Measurements from ENCODE around the gene ACTN1. TPM values are rescaled to one million over a fixed set of nuclear protein-coding genes. Genes with fewer than 3 reads are reported as not detected.
A peak's percentile ranks its signal among the peaks of the same experiment; 100 is the strongest.

The ACTN1 gene
- total and polyA plus RNA-seq, 2 of the 8 experiments (the other 6 are each of a cell fraction or from before 2014, with no cell fraction given) = 236 to 262 TPM

GRCh38 chr14:68927089-68927488, 52.0 kb downstream of the ACTN1 start:
- Histone ChIP-seq H2AFZ (ENCODE audit: low read length) (no peak overlapping the region), H4K5ac (ENCODE audit: insufficient read length, low read depth, low read length) (no peak overlapping the region), H4K91ac (replicated peaks; ENCODE audit: insufficient read length, low read length) (no peak overlapping the region), H3K4me1 (replicated peaks in 1 of 4; ENCODE audit: control insufficient read depth in 3 of 4, insufficient read depth in 4 of 4, low read length in 3 of 4) (peaks cover 0 to 9% (median 6%) of the 10 kb centered on the region in 4 experiments; a peak in 5 of 7 replicates), H3K14ac (ENCODE audit: insufficient read length) (no peak overlapping the region), H3K23me2 (ENCODE audit: low read depth, low read length) (no peaks in the 10 kb centered on the region), H2BK12ac (ENCODE audit: low read depth, low read length) (no peak overlapping the region), H4K8ac (ENCODE audit: extremely low read depth, insufficient read depth, low read length) (peak overlapping the region; percentile 16; the same call in 1 of the 2 replicates), H2BK20ac (ENCODE audit: low read length) (no peak overlapping the region), H3K18ac (ENCODE audit: extremely low read depth, low read length) (no peak overlapping the region), H3K56ac (replicated peaks; ENCODE audit: insufficient read length, low read depth, low read length) (no peak overlapping the region), H4K20me1 (replicated peaks in 1 of 2; ENCODE audit: control insufficient read depth in 1 of 2, insufficient read depth in 2 of 2, low read length in 2 of 2) (peaks cover 23 to 26% of the 10 kb centered on the region in 2 experiments), H3K27me3 (replicated peaks in 1 of 4; ENCODE audit: control insufficient read depth in 3 of 4, extremely low read depth in 1 of 4, insufficient read depth in 3 of 4, low read length in 3 of 4) (no peaks in the 10 kb centered on the region), H3K9ac (replicated peaks in 1 of 4; ENCODE audit: extremely low read depth in 1 of 4, low read depth in 3 of 4, low read length in 3 of 4) (no peak overlapping the region), H3K4me3 (ENCODE audit: extremely low read depth in 1 of 4, insufficient read depth in 2 of 4, low read depth in 3 of 4, low read length in 4 of 4) (no peak overlapping the region), H3K27ac (ENCODE audit: low read depth, low read length) (no peak overlapping the region), H3K4me2 (ENCODE audit: insufficient read depth in 1 of 2, low read depth in 2 of 2, low read length in 2 of 2) (no peak overlapping the region), H3K9me3 (ENCODE audit: insufficient read depth in 2 of 2, low read depth in 1 of 2, low read length in 1 of 2) (no peaks in the 10 kb centered on the region), H3K4ac (replicated peaks; ENCODE audit: insufficient read length, low read depth, low read length) (no peak overlapping the region), H2BK120ac (replicated peaks; ENCODE audit: low read depth, low read length) (no peak overlapping the region), H2AK5ac (ENCODE audit: low read depth, low read length) (peak overlapping the region; percentile 57; the same call in 1 of the 2 replicates), H2BK5ac (ENCODE audit: low read depth, low read length) (no peak overlapping the region; the same call in 1 of the 2 replicates), H3K23ac (ENCODE audit: insufficient read length) (no peak overlapping the region), H2BK15ac (ENCODE audit: low read length) (no peak overlapping the region), H3K36me3 (ENCODE audit: control insufficient read depth in 2 of 4, insufficient read depth in 4 of 4, low read length in 3 of 4) (peaks cover 0 to 16% (median 2%) of the 10 kb centered on the region in 4 experiments; a peak in 3 of 8 replicates), H3K79me1 (ENCODE audit: low read depth, low read length) (peaks cover 27% of the 10 kb centered on the region), H3K79me2 (ENCODE audit: control insufficient read depth in 1 of 2, insufficient read depth in 2 of 2, low read length in 2 of 2) (peaks cover 8 to 91% of the 10 kb centered on the region in 2 experiments)
- ChIA-PET CTCF (ENCODE audit: partially characterized antibody) (interaction anchor here (0.7 to 22.6 kb wide), 22 partner anchors 8 to 174 kb away, joined by 3 to 291 read pairs (median 5); no protein-coding TSS in a partner anchor), POLR2A (ENCODE audit: partially characterized antibody) (interaction anchor here (1.1 to 3.2 kb wide), 5 partner anchors 8 to 134 kb away, joined by 3 to 10 read pairs (median 5); partner anchors contain the start of gene ZFP36L1)
- WGBS, 2 experiments (ENCODE audit: extremely low coverage in 1 of 2, insufficient coverage in 1 of 2, insufficient read length in 1 of 2, insufficient replicate concordance in 2 of 2, low coverage in 1 of 2, low lambda C conversion rate in 2 of 2, missing lambda C conversion rate in 1 of 2) = 95% methylated on average over 3 of the region's 3 CpGs; no CpG with 5 or more reads in 1 of the 2 experiments
- FAIRE-seq (peak; percentile 39), DNase-seq (ENCODE audit: low read depth in 1 of 2, low spot score in 2 of 2) (no peak)
- TF ChIP-seq, protein P1, sequence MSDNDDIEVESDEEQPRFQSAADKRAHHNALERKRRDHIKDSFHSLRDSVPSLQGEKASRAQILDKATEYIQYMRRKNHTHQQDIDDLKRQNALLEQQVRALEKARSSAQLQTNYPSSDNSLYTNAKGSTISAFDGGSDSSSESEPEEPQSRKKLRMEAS (IDR thresholded peaks at IDR 0.05) = no peak
- TF ChIP-seq NANOG (IDR thresholded peaks at IDR 0.05; ENCODE audit: insufficient read depth, low read depth, low read length, poor library complexity, severe bottlenecking) = no peak
- TF ChIP-seq MAFK (IDR thresholded peaks at IDR 0.05; ENCODE audit: low read depth, low read length) = no peak
- no peak for TF ChIP-seq SUZ12 (IDR thresholded peaks at IDR 0.05; ENCODE audit: low read length)
- TF ChIP-seq CREB1 (IDR thresholded peaks at IDR 0.05) = no peak
- TF ChIP-seq RNF2 (IDR thresholded peaks at IDR 0.05; ENCODE audit: borderline replicate concordance, low read depth, low read length, missing control alignments, poor library complexity, severe bottlenecking) = no peak
- TF ChIP-seq CHD2 (IDR thresholded peaks at IDR 0.05; ENCODE audit: low read length) = no peak
- TF ChIP-seq EP300 (IDR thresholded peaks at IDR 0.05; ENCODE audit: borderline replicate concordance in 1 of 2, low read depth in 2 of 2, low read length in 2 of 2) = no peak
- TF ChIP-seq TCF12 (IDR thresholded peaks at IDR 0.05; ENCODE audit: low read depth, low read length) = no peak
- TF ChIP-seq RAD21 (IDR thresholded peaks at IDR 0.05 in 1 of 2, conservative IDR thresholded peaks at IDR 0.05 in 1 of 2; ENCODE audit: low read depth in 2 of 2, low read length in 2 of 2) = no peak

All from H1 (cell line).